DND-41 (cell line): ENCODE results near the gene DNAH11.

Experiments used
- CTCF ChIP-seq: IDR thresholded peaks from 2 replicates; pipeline ENCODE4 v1.5.1; 2012; ENCODE audit warnings: borderline replicate concordance, low read length, moderate library complexity, mild to moderate bottlenecking; ENCODE audit not compliant: poor library complexity, severe bottlenecking; ENCODE audit errors: extremely low read depth
- EZH2 ChIP-seq: IDR thresholded peaks from 3 replicates; pipeline ENCODE4 v1.6.1; 2012; ENCODE audit warnings: borderline replicate concordance, low read depth, mild to moderate bottlenecking, moderate library complexity, low read length, inconsistent platforms; ENCODE audit not compliant: severe bottlenecking

GRCh38 chr7:21918216-21918615 is 375.4 kb downstream of the DNAH11 start:
- TF ChIP-seq CTCF (no peak), EZH2 (no peak)
